Endothelial cell of hepatic sinusoid (primary cell): ENCODE data around the gene TYMS.

Experiments used
- in situ Hi-C: cut with HindIII; loops from 2 replicates; pipeline ENCODE4 v1.10.0; 2017; ENCODE audit warnings: low sequenced_read_pairs

TYMS gene

GRCh38 chr18:657311-658000 lies at the start of gene TYMS:
Gene TYMS, plus strand, starts transcription at chr18:657653. Its CDS starts 90 bp downstream, at chr18:657743.
- in situ Hi-C loops, result no loop called here

GRCh38 chr18:607930-608329 lies 49.5 kb upstream of the TYMS start:
- in situ Hi-C loops, result no loop called here

- in situ Hi-C loops, result no loop called here
Observed at GRCh38 chr18:610214-610928, 47.1 kb upstream of the TYMS start.

GRCh38 chr18:612156-612555 lies 45.3 kb upstream of the TYMS start:
- in situ Hi-C loops, result no loop called here

GRCh38 chr18:614193-614592 lies 43.3 kb upstream of the TYMS start:
- in situ Hi-C loops, result no loop called here

GRCh38 chr18:615092-615521 lies 42.3 kb upstream of the TYMS start:
- in situ Hi-C loops, result loop anchor here (5.0 kb wide), 1 partner anchor 217 kb away; no protein-coding TSS in a partner anchor

- in situ Hi-C loops, result loop anchor here (5.0 kb wide), 1 partner anchor 217 kb away; no protein-coding TSS in a partner anchor
Observed at GRCh38 chr18:615773-616172, 41.7 kb upstream of the TYMS start.

- in situ Hi-C loops, result loop anchor here (5.0 kb wide), 1 partner anchor 216 kb away; no protein-coding TSS in a partner anchor
Observed at GRCh38 chr18:616380-616995, 41.0 kb upstream of the TYMS start.

- in situ Hi-C loops, result loop anchor here (5.0 kb wide), 1 partner anchor 214 kb away; no protein-coding TSS in a partner anchor
Observed at GRCh38 chr18:617970-618504, 39.4 kb upstream of the TYMS start.

- in situ Hi-C loops, result loop anchor here (5.0 kb wide), 1 partner anchor 214 kb away; no protein-coding TSS in a partner anchor
Observed at GRCh38 chr18:618618-619017, 38.8 kb upstream of the TYMS start.

GRCh38 chr18:621291-622043 lies 36.0 kb upstream of the TYMS start:
- in situ Hi-C loops, result no loop called here

GRCh38 chr18:622289-622688 lies 35.2 kb upstream of the TYMS start:
- in situ Hi-C loops, result no loop called here

- in situ Hi-C loops, result no loop called here
Observed at GRCh38 chr18:623761-624620, 33.5 kb upstream of the TYMS start.

GRCh38 chr18:627231-627630 lies 30.2 kb upstream of the TYMS start:
- in situ Hi-C loops, result no loop called here

- in situ Hi-C loops, result no loop called here
Observed at GRCh38 chr18:629269-630150, 27.9 kb upstream of the TYMS start.

- in situ Hi-C loops, result no loop called here
Observed at GRCh38 chr18:631560-631959, 25.9 kb upstream of the TYMS start.

GRCh38 chr18:634551-635045 lies 22.9 kb upstream of the TYMS start:
- in situ Hi-C loops, result no loop called here

- in situ Hi-C loops, result no loop called here
Observed at GRCh38 chr18:635171-635570, 22.3 kb upstream of the TYMS start.

GRCh38 chr18:641224-641623 lies 16.2 kb upstream of the TYMS start:
- in situ Hi-C loops, result no loop called here
